ENCODE measurements around the gene TMEM82.

TMEM82 gene

DNA sequence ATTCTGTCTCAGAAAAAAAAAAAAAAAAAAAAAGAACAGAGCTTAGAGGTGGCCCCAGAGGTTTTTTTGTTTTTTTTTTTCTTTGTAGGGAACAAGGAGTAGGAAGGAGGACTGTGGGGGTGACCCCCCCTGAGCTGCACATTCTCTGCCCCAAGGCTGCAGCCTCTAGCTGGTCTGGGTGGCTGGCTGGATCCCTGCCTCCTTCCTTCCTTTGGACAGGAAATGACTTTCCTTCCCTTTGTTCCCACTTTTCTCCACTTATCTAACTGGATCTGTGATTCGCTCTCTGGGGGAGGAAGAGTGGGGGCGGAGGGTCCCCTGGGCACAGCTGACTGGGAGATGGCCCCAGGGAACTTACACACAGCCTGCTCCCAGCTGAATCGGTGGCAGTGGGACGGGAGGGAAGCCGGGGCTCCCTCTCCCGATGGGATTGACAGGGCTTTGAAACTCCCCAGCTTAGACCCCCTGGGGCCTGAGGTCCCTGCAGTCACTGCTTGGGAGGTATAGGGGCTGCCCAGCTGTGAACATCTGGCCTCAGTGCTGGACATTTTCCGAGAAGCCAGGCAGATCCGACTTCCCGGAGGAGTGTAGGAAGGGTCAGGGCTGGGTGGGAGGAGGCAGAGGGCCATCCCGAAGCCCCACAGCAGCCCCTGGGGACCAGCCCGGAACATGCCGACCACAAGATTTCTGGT, 18.4 kb downstream of the TMEM82 start:
- peak overlapping the region; percentile 90 to 95 (median 95) for H3K4me3 Mint-ChIP-seq
- no peaks in the 10 kb centered on the region for H3K27me3 Mint-ChIP-seq (ENCODE audit: low read depth)
- H3K36me3 Mint-ChIP-seq (ENCODE audit: low read depth), result peaks cover 26% of the 10 kb centered on the region
- peak overlapping the region; percentile 93 to 97 (median 96) for H3K27ac Mint-ChIP-seq
- no peaks in the 10 kb centered on the region for H3K9me3 Mint-ChIP-seq
- TF ChIP-seq, protein P1, sequence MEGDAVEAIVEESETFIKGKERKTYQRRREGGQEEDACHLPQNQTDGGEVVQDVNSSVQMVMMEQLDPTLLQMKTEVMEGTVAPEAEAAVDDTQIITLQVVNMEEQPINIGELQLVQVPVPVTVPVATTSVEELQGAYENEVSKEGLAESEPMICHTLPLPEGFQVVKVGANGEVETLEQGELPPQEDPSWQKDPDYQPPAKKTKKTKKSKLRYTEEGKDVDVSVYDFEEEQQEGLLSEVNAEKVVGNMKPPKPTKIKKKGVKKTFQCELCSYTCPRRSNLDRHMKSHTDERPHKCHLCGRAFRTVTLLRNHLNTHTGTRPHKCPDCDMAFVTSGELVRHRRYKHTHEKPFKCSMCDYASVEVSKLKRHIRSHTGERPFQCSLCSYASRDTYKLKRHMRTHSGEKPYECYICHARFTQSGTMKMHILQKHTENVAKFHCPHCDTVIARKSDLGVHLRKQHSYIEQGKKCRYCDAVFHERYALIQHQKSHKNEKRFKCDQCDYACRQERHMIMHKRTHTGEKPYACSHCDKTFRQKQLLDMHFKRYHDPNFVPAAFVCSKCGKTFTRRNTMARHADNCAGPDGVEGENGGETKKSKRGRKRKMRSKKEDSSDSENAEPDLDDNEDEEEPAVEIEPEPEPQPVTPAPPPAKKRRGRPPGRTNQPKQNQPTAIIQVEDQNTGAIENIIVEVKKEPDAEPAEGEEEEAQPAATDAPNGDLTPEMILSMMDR (IDR thresholded peaks at IDR 0.05; ENCODE audit: unreplicated experiment in 3 of 3), result no peak
- H3K4me1 Mint-ChIP-seq, result peaks cover 43% of the 10 kb centered on the region

DNA sequence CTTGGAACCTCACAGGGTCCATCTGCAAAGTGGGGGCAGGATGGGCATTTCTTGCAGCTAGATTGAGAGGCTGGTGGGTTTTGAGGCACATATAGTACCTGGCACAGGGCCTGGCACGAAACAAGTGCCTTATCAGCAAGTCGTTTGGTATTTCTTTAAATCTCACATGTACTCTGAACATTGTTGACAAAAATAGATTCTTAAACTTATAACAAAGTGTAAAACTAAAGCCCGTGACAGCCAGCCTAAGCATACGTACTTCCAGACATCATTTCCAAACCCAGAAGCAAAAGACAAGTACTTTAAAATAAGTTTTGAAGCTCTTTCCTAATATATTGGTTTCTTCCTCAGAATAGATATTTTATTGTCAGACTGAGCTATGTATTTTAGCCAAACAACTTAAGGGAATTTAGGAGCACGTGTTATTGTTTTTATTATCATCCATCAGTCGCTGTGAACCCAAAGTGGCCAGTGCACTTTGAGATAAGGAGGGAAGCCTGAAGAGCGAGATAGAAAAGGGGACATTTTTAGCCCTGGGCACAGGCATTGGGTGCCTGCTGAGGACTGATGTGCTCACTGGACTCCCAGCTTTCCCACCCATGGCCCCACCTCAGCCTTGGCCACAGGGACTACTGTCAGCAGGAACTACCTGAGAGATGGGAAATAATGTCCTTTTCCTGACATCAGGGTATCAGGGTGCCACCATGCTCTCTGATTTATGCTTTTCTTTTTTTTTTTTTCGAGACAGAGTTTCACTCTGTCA, 19.2 kb downstream of the TMEM82 start:
- H3K36me3 Mint-ChIP-seq (ENCODE audit: low read depth), result peaks cover 32% of the 10 kb centered on the region
- no peaks in the 10 kb centered on the region for H3K27me3 Mint-ChIP-seq (ENCODE audit: low read depth)
- TF ChIP-seq, protein P1 (IDR thresholded peaks at IDR 0.05; ENCODE audit: unreplicated experiment in 3 of 3), result no peak
- H3K9me3 Mint-ChIP-seq, result no peaks in the 10 kb centered on the region
- H3K4me1 Mint-ChIP-seq, result peaks cover 43% of the 10 kb centered on the region
- peak overlapping the region; percentile 93 to 97 (median 96) for H3K27ac Mint-ChIP-seq
- H3K4me3 Mint-ChIP-seq, result peak overlapping the region; percentile 90 to 95 (median 95)

DNA sequence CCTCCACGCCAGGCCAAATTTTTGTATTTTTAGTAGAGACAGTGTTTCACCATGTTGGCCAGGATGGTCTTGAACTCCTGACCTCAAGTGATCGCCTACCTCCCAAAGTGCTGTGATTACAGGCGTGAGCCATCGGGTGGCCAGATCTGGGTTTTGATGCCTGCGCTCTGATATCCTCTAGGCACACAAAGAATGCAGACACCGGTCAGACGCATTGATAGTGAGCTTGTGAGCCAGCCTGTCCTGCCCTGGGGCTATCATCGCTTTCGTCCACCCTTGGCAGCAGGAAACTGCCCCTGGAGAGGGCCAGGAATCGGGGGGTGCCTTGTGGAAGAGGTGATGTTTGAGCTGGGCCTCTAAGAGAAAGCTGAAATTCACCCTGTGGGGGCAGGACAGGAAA, 20.2 kb downstream of the TMEM82 start:
- H3K9me3 Mint-ChIP-seq, result no peaks in the 10 kb centered on the region
- H3K4me1 Mint-ChIP-seq, result peaks cover 38% of the 10 kb centered on the region
- no peaks in the 10 kb centered on the region for H3K27me3 Mint-ChIP-seq (ENCODE audit: low read depth)
- TF ChIP-seq, protein P1 (IDR thresholded peaks at IDR 0.05; ENCODE audit: unreplicated experiment in 3 of 3), result no peak
- H3K27ac Mint-ChIP-seq, result peak overlapping the region in 1 of 3 experiments; percentile 58
- no peak overlapping the region for H3K4me3 Mint-ChIP-seq
- peaks cover 32% of the 10 kb centered on the region for H3K36me3 Mint-ChIP-seq (ENCODE audit: low read depth)

DNA sequence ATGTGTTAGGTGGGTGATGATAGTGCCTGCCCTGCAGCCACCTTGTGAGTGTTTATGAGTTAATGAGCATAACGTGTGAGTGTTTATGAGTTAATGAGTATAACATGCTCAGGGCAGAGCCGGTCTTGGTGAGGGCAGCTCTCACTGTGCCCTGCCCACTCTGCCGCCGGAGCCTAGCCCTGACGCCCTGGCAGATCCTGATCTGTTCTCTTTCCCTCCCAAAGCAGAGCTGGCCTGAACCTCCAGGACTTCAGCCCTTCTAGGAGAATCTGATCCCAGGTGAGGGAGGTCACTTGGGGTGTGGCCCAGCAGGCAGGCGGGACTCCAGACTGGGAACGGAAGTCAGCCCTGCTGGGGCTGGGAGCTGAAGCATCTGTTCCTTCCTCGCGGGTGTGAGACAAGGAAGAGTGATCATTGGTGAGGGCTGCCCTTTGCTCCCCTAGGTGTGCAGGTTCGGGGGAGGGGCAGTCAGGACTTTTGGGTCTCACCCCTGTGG, 22.0 kb downstream of the TMEM82 start:
- Mint-ChIP-seq H3K36me3 (ENCODE audit: low read depth) (peaks cover 37% of the 10 kb centered on the region), H3K4me3 (peak overlapping the region in 1 of 3 experiments; percentile 39), H3K4me1 (peaks cover 36% of the 10 kb centered on the region), H3K9me3 (no peaks in the 10 kb centered on the region), H3K27me3 (ENCODE audit: low read depth) (no peaks in the 10 kb centered on the region), H3K27ac (no peak overlapping the region)
- TF ChIP-seq, protein P1 (IDR thresholded peaks at IDR 0.05; ENCODE audit: unreplicated experiment in 3 of 3), result no peak

DNA sequence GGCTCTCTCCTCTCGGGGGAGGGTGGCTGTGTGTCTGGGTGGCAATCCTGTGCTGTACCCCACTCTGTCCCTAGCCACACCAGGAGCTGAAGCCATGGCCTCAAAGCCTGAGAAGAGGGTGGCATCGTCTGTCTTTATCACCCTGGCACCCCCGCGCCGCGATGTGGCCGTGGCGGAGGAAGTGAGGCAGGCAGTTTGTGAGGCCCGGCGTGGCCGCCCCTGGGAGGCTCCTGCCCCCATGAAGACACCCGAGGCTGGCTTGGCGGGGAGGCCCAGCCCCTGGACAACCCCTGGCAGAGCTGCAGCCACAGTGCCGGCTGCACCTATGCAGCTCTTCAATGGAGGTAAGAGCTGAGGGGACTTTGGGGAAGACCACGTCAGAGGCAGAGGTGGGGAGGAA, 22.6 kb downstream of the TMEM82 start:
- TF ChIP-seq, protein P1 (IDR thresholded peaks at IDR 0.05; ENCODE audit: unreplicated experiment in 3 of 3), result no peak
- Mint-ChIP-seq H3K4me3 (no peak overlapping the region), H3K36me3 (ENCODE audit: low read depth) (peaks cover 37% of the 10 kb centered on the region), H3K4me1 (peaks cover 32% of the 10 kb centered on the region), H3K9me3 (no peaks in the 10 kb centered on the region), H3K27me3 (ENCODE audit: low read depth) (no peaks in the 10 kb centered on the region), H3K27ac (no peak overlapping the region)

Measured in nephron (organoid).